ELF-1 (cell line): ENCODE data around the gene TWSG1.

Experiments
- DNase-seq: peaks from one replicate; pipeline ENCODE4 v3.0.0-alpha.2; 2016; ENCODE audit warnings: low read depth, low spot score

Gene TWSG1

GRCh38 chr18:9334329-9334972 is at the start of gene TWSG1:
TSS of gene TWSG1 (plus strand) at chr18:9334773. CDS start at chr18:9337230, 2,457 bp downstream.
- peak; percentile 87 for DNase-seq

GRCh38 chr18:9285604-9286003 is 49.0 kb upstream of the TWSG1 start:
- DNase-seq = no peak

GRCh38 chr18:9287036-9287435 is 47.5 kb upstream of the TWSG1 start:
- no peak for DNase-seq

- no peak for DNase-seq
These were observed 44.9 kb upstream of the TWSG1 start for GRCh38 chr18:9289698-9290097.

GRCh38 chr18:9290156-9290555 is 44.4 kb upstream of the TWSG1 start:
- DNase-seq = no peak

- no peak for DNase-seq
These were observed 42.5 kb upstream of the TWSG1 start for GRCh38 chr18:9292047-9292446.

- DNase-seq = no peak
These were observed 40.6 kb upstream of the TWSG1 start for GRCh38 chr18:9293948-9294347.

- DNase-seq = no peak
These were observed 38.2 kb upstream of the TWSG1 start for GRCh38 chr18:9296233-9297006.

GRCh38 chr18:9297007-9297393 is 37.6 kb upstream of the TWSG1 start:
- no peak for DNase-seq

- DNase-seq = no peak
These were observed 30.0 kb upstream of the TWSG1 start for GRCh38 chr18:9304388-9305070.

- DNase-seq = no peak
These were observed 15.2 kb upstream of the TWSG1 start for GRCh38 chr18:9319333-9319732.

GRCh38 chr18:9321017-9321452 is 13.5 kb upstream of the TWSG1 start:
- DNase-seq = no peak

- no peak for DNase-seq
These were observed 12.8 kb upstream of the TWSG1 start for GRCh38 chr18:9321736-9322135.

GRCh38 chr18:9322744-9323143 is 11.8 kb upstream of the TWSG1 start:
- DNase-seq = no peak

- DNase-seq = no peak
These were observed 10.7 kb upstream of the TWSG1 start for GRCh38 chr18:9323750-9324445.

GRCh38 chr18:9325716-9326115 is 8.9 kb upstream of the TWSG1 start:
- DNase-seq = no peak

GRCh38 chr18:9328776-9329175 is 5.8 kb upstream of the TWSG1 start:
- no peak for DNase-seq

GRCh38 chr18:9329471-9329870 is 5.1 kb upstream of the TWSG1 start:
- DNase-seq = no peak

GRCh38 chr18:9330419-9330818 is 4.2 kb upstream of the TWSG1 start:
- DNase-seq = no peak

GRCh38 chr18:9333441-9334328 is 888 bp upstream of the TWSG1 start:
- DNase-seq = no peak
